Stimulated activated memory B cell treated with anti-CD40 and anti-IgM and Interleukin-4, amounts not matched to agents 10 μg/mL and 1 μg/mL and 100 μg/mL, for 72 hours (primary cell): ENCODE data around the gene PTPRH.
A peak's percentile ranks its signal among the peaks of the same experiment; 100 is the strongest.

ENCODE experiments used
- ATAC-seq: fragments of 150-1000 bp; cut with Tn5 transposase; 2 replicates; pipeline ENCODE4 v1.10.0; 2021
- H3K27ac Mint-ChIP-seq: one replicate; pipeline ENCODE4 v1.8.0; 2022; ENCODE audit warnings: mild to moderate bottlenecking, mixed read lengths
- H3K27me3 Mint-ChIP-seq: one replicate; pipeline ENCODE4 v1.8.0; 2022; ENCODE audit warnings: mixed read lengths
- H3K36me3 Mint-ChIP-seq: one replicate; pipeline ENCODE4 v1.8.0; 2022; ENCODE audit warnings: mixed read lengths
- H3K4me1 Mint-ChIP-seq: one replicate; pipeline ENCODE4 v1.8.0; 2022; ENCODE audit warnings: mixed read lengths
- H3K4me3 Mint-ChIP-seq: one replicate; pipeline ENCODE4 v1.8.0; 2022; ENCODE audit warnings: mild to moderate bottlenecking, moderate library complexity, mixed read lengths
- H3K9me3 Mint-ChIP-seq: one replicate; pipeline ENCODE4 v1.8.0; 2022; ENCODE audit warnings: mixed read lengths

PTPRH gene

DNA sequence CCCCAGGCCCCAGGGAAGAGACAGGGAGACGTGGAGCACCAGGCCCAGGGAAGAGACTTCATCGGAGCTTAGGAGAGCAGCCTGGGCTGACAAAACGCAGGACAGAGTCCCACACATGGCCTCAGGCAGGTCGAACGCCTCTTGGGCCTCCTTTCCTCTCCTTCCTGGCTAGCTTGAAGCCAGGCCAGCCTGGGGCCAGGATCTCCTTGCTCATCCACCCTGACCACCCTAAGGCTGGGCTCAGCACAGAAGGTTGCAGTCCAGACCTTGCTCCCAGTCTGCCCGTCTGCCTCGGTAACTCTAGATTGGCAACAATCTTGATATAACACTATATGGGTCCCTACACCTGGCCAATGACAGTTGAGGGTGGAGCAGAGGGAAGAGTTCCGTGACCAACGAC, 39.4 kb upstream of the PTPRH start:
- Mint-ChIP-seq H3K36me3 (peaks cover 44% of the 10 kb centered on the region), H3K4me1 (peaks cover 66% of the 10 kb centered on the region), H3K4me3 (peak overlapping the region; percentile 28), H3K9me3 (no peaks in the 10 kb centered on the region), H3K27ac (peak overlapping the region; percentile 69), H3K27me3 (no peaks in the 10 kb centered on the region)
- ATAC-seq: no peak

DNA sequence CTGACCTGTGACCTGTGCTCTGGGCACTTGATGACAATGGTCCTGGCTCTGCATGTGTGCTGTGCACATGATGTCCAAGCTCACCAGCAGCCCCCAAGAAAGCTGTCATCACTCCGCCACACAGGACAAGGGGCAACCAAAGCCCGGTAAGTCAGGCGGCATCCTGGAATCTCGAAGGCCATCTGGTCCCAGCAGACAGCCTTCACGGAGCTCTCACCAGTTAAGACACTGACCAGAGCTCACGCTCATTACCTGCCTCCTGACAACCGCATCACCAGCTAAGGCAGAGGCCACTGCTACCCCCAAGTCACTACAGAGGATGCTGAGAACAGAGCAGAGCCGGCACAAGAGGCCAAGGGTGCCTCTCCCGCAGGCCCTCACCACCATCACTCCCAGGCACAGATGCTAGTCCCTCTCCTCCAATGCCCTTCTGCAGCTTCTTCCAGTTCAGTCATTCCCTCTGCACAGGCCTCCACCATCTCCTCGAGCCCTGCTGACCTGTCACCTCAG, 38.9 kb upstream of the PTPRH start:
- peaks cover 48% of the 10 kb centered on the region for H3K36me3 Mint-ChIP-seq
- peaks cover 61% of the 10 kb centered on the region for H3K4me1 Mint-ChIP-seq
- H3K4me3 Mint-ChIP-seq: peak overlapping the region; percentile 28
- no peak for ATAC-seq
- peak overlapping the region; percentile 69 for H3K27ac Mint-ChIP-seq
- H3K9me3 Mint-ChIP-seq: no peaks in the 10 kb centered on the region
- no peaks in the 10 kb centered on the region for H3K27me3 Mint-ChIP-seq

DNA sequence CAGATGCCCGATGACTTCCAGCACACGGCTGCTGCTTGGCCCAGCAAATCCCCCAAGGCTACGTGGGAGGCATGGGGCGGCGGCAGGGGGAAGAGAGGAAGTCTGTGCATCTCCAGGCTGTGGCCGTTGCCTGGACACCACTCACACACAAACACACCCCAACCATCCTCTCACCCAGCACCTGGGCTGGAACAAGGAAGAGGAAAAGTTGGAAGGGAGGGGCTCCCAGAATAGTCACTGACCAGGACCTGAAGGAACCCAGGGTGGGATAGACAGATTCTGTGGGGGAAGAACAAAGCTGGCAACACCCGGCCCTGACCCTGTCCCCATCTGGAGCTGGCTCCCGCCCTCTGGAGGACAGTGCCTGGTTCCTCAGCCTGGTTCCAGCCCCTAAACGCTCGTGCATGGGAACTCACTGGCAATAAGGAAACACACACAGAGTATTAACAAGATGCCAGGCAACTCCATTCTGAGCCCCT, 38.4 kb upstream of the PTPRH start:
- no peak overlapping the region for H3K4me3 Mint-ChIP-seq
- H3K27me3 Mint-ChIP-seq: no peaks in the 10 kb centered on the region
- H3K4me1 Mint-ChIP-seq: peaks cover 59% of the 10 kb centered on the region
- no peak for ATAC-seq
- H3K9me3 Mint-ChIP-seq: no peaks in the 10 kb centered on the region
- peaks cover 54% of the 10 kb centered on the region for H3K36me3 Mint-ChIP-seq
- no peak overlapping the region for H3K27ac Mint-ChIP-seq

DNA sequence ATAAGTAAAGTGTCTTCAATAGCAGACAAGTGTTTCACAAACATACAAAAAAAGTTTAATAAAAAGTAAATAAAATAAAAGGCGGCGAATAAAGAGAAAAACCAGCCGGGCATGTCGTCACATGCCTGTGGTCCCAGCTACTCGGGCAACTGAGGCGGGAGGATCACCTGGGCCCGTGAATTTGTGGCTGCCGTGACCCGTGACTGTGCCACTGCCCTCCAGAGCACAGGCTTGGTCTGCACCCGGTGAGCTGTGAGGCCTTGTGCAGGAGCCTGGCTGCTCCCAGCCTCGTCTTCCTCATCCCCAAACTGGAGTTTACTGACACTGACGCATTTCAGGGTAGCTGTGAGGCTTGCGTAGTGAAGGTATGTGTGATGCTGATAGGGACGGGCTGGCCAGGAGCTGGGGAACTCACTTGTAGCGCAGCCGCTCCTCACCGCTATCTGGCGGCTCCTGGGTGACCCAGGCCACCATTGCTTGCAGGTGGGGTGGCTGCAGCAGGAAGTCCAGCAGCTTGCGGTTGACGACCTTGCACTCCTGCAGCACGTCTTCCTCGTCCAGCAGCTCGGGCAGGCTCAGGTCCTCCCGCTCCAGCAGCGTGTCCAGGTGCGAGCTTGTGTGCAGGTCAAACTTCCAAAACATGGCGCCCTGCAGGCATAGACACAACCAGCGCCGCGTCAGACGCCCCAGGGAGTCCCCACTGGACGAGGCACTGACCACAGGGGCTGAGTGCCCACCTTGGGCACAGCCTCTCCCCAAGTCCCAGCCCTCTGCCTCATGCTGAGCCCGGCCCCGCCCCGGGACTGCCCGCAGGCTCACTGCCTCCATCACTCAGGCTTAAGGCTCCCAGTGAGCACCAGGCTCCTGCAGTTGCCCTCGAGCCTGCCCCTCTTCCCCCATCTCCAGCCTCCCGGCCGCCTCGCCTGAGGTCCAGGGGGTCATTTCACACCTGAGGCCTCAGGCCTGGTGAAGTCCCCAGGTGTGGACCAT, 37.5 kb upstream of the PTPRH start:
- Mint-ChIP-seq H3K9me3 (no peaks in the 10 kb centered on the region), H3K27ac (no peak overlapping the region), H3K4me1 (peaks cover 53% of the 10 kb centered on the region), H3K36me3 (peaks cover 57% of the 10 kb centered on the region), H3K4me3 (no peak overlapping the region), H3K27me3 (no peaks in the 10 kb centered on the region)
- ATAC-seq: no peak

DNA sequence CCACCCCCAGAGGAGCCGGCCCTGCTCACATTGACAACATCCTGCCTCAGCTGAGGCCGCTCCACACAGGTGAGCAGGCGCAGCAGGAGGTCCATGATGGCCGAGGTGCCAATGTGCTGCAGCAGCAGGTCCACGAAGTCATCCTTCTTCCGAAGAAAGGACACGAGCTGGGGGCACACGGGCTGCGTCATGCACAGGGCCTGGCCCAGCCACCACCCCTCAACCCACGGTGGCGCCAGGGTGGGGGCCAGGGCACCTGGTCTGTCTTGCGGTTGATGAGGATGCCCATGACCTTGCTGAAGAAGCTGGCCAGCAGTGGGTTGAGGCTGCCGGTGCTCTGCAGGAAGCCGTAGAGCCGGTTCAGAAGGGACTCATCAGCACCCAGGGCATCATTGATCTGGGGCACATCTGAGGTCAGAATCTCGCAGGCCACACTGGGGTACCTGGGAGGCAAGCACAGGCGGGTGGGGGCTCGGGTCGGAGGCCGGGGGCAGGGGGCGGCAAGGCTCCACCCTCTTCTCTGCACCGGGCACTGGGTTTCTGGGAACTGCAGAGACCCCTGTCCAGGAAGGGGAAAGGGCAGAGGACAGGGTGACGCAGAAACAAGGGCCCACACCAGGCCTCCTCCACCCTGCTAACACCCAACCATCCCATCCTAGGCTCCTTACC, 36.1 kb upstream of the PTPRH start:
- H3K4me1 Mint-ChIP-seq: peaks cover 39% of the 10 kb centered on the region
- no peaks in the 10 kb centered on the region for H3K9me3 Mint-ChIP-seq
- no peak overlapping the region for H3K4me3 Mint-ChIP-seq
- peaks cover 52% of the 10 kb centered on the region for H3K36me3 Mint-ChIP-seq
- no peak overlapping the region for H3K27ac Mint-ChIP-seq
- no peaks in the 10 kb centered on the region for H3K27me3 Mint-ChIP-seq
- no peak for ATAC-seq

DNA sequence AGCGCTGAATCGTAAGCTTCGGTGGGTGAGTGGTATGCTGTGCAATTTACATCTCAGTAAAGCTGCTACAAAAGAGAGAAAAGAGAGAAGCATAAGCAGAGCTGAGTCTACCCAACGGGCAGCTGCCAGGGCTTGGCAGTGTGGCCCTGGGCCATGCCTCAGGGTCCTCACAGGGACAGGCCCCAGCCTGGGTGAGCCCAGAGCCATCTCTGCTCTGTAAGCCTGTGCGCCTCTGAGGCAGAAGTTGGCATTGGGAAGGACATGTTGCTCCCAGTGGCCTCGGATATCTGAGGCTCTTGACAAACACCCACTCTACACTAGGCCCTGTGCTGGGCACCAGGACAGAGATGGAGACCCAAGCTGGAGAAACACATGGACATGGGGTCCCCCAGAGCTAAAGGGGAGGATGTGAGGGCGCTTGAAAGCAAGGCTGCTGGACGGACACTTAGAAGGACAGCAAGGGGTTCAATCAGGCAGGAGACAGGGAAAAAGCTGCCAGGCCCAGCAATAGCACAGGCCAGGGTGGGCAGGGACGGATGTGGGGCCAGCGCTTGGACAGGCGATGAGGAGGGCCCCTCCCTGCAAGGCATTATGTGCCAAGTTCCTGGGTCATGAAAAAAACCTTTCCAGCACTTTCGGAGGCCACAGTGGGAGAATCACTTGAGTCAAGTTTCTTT, 34.8 kb upstream of the PTPRH start:
- H3K9me3 Mint-ChIP-seq: no peaks in the 10 kb centered on the region
- no peak for ATAC-seq
- peaks cover 35% of the 10 kb centered on the region for H3K4me1 Mint-ChIP-seq
- no peaks in the 10 kb centered on the region for H3K27me3 Mint-ChIP-seq
- no peak overlapping the region for H3K27ac Mint-ChIP-seq
- H3K36me3 Mint-ChIP-seq: peaks cover 58% of the 10 kb centered on the region
- no peak overlapping the region for H3K4me3 Mint-ChIP-seq

DNA sequence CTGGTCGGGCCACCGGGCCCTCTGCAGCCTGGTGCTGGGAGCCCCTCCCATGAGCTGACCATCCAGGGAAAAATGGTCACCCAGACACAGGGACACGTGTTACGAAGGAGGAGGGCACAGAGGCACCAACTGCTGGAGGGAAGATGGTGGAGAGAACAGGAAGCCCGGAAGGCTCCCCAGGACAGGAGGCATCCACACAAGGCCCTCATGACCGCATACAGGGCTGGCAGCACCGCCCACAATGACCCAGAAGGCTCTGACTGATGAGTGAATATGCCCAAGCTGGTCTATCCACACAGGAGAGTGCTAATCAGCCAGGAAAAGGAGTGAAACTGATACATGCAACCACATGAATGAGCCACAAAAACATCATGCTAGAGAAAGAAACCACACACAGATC, 33.2 kb upstream of the PTPRH start:
- Mint-ChIP-seq H3K36me3 (peaks cover 55% of the 10 kb centered on the region), H3K27me3 (no peaks in the 10 kb centered on the region), H3K4me3 (no peak overlapping the region), H3K9me3 (no peaks in the 10 kb centered on the region), H3K27ac (no peak overlapping the region), H3K4me1 (peaks cover 19% of the 10 kb centered on the region)
- no peak for ATAC-seq

DNA sequence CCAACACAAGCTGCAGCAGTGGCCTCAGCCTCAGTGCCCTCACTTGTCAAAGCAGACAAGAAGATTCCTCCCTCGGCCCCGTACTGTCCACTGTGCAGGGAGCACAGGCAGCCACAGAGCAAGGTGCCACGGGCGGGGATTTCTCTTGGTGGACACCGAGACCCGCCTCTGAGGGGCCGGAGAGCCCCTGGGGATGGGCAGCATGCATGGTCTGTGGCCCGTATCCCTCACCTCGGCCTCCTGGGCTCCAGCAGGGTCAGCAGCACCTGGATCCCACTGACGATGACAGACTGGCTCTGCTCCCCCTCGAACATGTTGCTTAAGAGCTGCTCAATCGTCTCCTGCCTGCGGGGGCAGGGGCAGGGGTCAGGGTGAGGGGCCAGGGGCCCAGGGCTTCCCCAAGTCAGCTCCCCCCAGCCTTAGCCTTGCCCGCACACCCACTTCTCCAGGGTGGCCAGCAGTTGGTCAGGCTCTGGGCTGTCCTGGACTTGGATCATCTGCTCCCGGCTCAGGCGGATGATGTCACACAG, 32.7 kb upstream of the PTPRH start:
- ATAC-seq: no peak
- no peaks in the 10 kb centered on the region for H3K9me3 Mint-ChIP-seq
- no peaks in the 10 kb centered on the region for H3K27me3 Mint-ChIP-seq
- H3K4me3 Mint-ChIP-seq: no peak overlapping the region
- peaks cover 14% of the 10 kb centered on the region for H3K4me1 Mint-ChIP-seq
- peaks cover 55% of the 10 kb centered on the region for H3K36me3 Mint-ChIP-seq
- H3K27ac Mint-ChIP-seq: no peak overlapping the region

DNA sequence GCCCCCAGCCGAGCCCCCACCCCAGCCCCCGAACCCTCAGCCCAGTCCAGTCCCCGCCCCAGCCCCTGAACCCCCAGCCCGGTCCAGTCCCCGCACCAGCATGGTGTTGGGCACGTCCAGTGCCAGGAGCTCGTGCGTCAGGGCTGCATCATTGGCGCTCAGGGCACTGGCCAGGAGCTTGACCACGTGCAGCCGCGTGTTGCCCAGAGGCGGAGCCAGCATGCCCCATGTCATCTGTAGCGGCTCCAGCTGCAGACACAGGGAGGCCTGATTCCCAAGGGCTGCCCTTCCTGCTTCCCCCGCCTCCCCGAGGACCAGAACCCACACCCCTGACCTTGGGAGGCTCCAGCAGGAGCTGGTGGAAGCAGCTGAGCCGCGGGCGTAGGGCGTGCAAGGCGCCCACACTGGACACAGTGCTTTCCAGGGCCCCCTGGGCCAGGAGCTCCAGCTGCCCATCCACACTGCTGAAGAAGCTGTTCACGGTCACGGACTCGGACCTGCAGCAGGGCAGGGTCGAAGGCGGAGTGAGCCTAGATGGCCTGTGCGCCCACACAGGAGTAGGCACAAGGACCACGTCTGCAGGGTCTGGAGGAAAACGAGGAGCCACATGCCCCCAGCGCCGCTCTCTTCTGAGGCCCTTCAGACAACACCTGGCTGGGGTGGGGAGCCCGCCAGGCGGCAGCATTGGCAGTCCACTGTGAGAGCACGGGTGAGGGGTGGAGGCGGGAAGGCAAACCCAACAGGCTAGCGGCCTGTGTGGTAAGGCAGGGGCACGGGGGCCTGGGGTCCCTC, 32.0 kb upstream of the PTPRH start:
- Mint-ChIP-seq H3K27ac (no peak overlapping the region), H3K9me3 (no peaks in the 10 kb centered on the region), H3K36me3 (peaks cover 62% of the 10 kb centered on the region)

DNA sequence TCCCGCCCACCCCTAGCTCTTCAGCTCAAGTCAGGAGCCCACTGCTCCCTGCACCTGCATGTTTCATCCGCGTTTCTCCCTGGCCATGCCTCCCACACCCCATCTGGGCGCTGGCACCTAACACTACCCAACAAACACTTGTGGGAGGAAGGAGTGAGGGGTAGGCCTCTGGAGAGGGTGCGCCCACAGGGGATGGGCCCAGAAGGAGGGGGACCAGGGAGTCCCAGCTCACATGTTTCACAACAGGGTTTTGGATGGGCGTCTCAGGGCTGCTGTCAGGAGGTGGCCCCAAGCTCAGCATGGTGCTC, 31.4 kb upstream of the PTPRH start:
- Mint-ChIP-seq H3K27ac (no peak overlapping the region), H3K9me3 (no peaks in the 10 kb centered on the region), H3K4me3 (no peak overlapping the region), H3K36me3 (peaks cover 62% of the 10 kb centered on the region), H3K27me3 (no peaks in the 10 kb centered on the region), H3K4me1 (peaks cover 12% of the 10 kb centered on the region)
- ATAC-seq: no peak

More for the DNA sequence above, 32.0 kb upstream of the PTPRH start:
- no peaks in the 10 kb centered on the region for H3K27me3 Mint-ChIP-seq
- H3K4me1 Mint-ChIP-seq: peaks cover 12% of the 10 kb centered on the region
- H3K4me3 Mint-ChIP-seq: no peak overlapping the region
- no peak for ATAC-seq

DNA sequence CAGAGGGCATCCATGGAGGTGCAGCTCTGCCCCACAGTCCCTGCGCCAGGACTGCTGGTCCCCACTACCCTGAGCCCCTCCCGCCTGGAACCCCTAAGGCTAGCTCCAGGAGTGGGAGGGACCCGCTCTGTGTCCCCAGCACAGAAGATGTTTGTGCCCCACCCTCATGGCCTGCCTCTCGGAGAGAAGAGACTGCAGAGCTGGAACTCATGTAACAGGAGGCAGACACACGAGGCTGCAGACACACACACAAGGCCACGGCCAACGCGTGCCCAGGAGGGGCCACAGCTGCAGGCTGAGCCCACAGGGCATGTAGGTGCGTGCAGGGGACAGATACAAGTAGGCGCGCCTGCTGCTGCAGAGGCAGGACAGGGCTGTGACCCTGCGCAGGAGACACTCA, 29.7 kb upstream of the PTPRH start:
- Mint-ChIP-seq H3K27me3 (no peaks in the 10 kb centered on the region), H3K27ac (no peak overlapping the region), H3K36me3 (peaks cover 67% of the 10 kb centered on the region), H3K9me3 (no peaks in the 10 kb centered on the region), H3K4me3 (no peak overlapping the region), H3K4me1 (peaks cover 8% of the 10 kb centered on the region)
- no peak for ATAC-seq

DNA sequence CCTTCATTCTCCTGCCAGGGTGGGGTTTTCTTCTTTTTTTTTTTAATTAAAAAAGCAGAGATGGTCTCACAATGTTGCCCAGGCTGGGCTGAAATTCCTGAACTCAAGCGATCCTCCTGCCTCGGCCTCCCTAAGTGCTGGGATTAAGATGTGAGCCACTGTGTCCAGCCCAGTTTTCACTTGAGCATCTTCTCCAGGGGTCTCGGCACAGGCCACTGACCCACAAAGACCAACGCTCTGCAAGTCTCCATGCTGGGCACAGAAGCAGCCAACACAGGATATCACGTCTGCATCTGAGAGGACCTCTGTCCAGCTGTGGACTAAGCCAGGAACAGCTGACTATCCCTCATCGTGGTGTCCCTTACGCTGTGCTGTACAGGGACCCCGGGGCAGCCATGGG, 28.7 kb upstream of the PTPRH start:
- Mint-ChIP-seq H3K9me3 (no peaks in the 10 kb centered on the region), H3K4me1 (peaks cover 6% of the 10 kb centered on the region), H3K27ac (no peak overlapping the region), H3K27me3 (no peaks in the 10 kb centered on the region), H3K36me3 (peaks cover 67% of the 10 kb centered on the region), H3K4me3 (no peak overlapping the region)
- no peak for ATAC-seq

DNA sequence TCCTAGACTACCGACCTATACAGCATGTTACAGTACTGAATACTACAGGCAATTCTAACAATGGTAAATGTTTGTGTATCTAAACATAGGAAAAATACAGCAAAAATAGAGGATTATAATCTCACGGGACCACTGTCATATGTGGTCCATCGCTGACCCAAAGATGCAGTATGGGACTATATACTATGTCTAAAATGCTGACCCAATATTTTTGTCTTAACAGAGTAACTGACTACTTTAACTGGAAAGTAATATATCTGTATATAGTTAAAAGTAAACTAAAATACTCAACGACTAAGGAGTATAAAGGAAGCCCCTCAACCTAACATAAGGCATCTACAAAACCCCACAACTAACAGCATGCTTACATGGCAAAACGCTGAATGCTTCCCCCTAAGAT, 23.7 kb upstream of the PTPRH start:
- H3K27ac Mint-ChIP-seq: no peak overlapping the region
- H3K36me3 Mint-ChIP-seq: peaks cover 66% of the 10 kb centered on the region
- no peak for ATAC-seq
- no peaks in the 10 kb centered on the region for H3K4me1 Mint-ChIP-seq
- no peaks in the 10 kb centered on the region for H3K27me3 Mint-ChIP-seq
- H3K9me3 Mint-ChIP-seq: no peaks in the 10 kb centered on the region
- no peak overlapping the region for H3K4me3 Mint-ChIP-seq

DNA sequence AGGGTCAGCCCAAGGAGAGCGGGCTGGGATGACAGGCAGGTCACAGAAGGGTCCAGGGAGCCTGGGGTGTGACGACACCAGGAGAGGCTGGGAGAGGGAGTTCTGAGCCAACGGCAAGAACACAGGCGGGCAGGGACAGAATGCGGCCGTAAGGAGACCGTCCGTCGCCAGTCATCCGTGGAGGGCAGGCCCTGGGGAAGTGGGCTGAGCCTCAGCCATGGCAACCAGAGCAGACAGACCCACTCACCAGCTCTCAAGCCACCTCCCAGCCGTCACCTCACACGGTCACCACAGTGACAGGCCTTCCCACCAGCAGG, 22.9 kb upstream of the PTPRH start:
- ATAC-seq: no peak
- H3K4me3 Mint-ChIP-seq: no peak overlapping the region
- no peaks in the 10 kb centered on the region for H3K9me3 Mint-ChIP-seq
- H3K27me3 Mint-ChIP-seq: no peaks in the 10 kb centered on the region
- peaks cover 69% of the 10 kb centered on the region for H3K36me3 Mint-ChIP-seq
- no peaks in the 10 kb centered on the region for H3K4me1 Mint-ChIP-seq
- H3K27ac Mint-ChIP-seq: no peak overlapping the region
